PC-9 (cell line): ENCODE measurements around the gene ZNF490. TPM values are rescaled to one million over a fixed set of nuclear protein-coding genes. Genes with fewer than 3 reads are reported as not detected.

Experiments
- BruUV-seq: library from RNA; stranded (reverse); fragments of 400-500 nt; replicated peaks from 2 replicates; lab custom pipeline; 2021; lab: Mats Ljungman, UMichigan
- CTCF ChIA-PET: fragments of 300-600 bp; sonication (Branson Sonifier 250); formaldehyde crosslinking; loops from one replicate; lab custom pipeline; 2022; ENCODE audit warnings: antibody characterized with exemption; lab: Charles Lee
- POLR2A ChIA-PET: fragments of 300-600 bp; sonication (Branson Sonifier 250); formaldehyde crosslinking; loops from one replicate; lab custom pipeline; 2022; ENCODE audit warnings: antibody characterized with exemption; ENCODE audit not compliant: unreplicated experiment; lab: Charles Lee
- DNase-seq, 2 experiments: peaks; one replicate each; pipeline versions ENCODE4 v3.0.0 to v3.0.0-alpha.2; 2015 to 2022; ENCODE audit warnings: mixed read lengths in 1 of 2
- H2AFZ ChIP-seq: fragments of 200-600 bp; sonication (generic); 2 replicates; pipeline ENCODE4 v1.8.1; 2017; ENCODE audit warnings: antibody characterized with exemption
- H3F3A ChIP-seq: fragments of 200-600 bp; sonication (generic); 2 replicates; pipeline ENCODE4 v1.8.1; 2017; ENCODE audit warnings: antibody characterized with exemption, mild to moderate bottlenecking, low read depth; ENCODE audit not compliant: insufficient read depth
- H3K27ac ChIP-seq: fragments of 200-600 bp; sonication (generic); 2 replicates; pipeline ENCODE4 v1.6.1; 2016; ENCODE audit warnings: mixed run types
- H3K27me3 ChIP-seq: fragments of 200-600 bp; sonication (generic); 2 replicates; pipeline ENCODE4 v1.6.1; 2016; ENCODE audit warnings: low read depth, mixed run types; ENCODE audit not compliant: insufficient read depth
- H3K36me3 ChIP-seq: fragments of 200-600 bp; sonication (generic); 2 replicates; pipeline ENCODE4 v1.6.1; 2016; ENCODE audit warnings: low read depth, mixed run types
- H3K4me1 ChIP-seq: fragments of 200-600 bp; sonication (generic); replicated peaks from 2 replicates; pipeline ENCODE4 v1.6.1; 2016; ENCODE audit warnings: mixed run types; ENCODE audit not compliant: insufficient read depth
- H3K4me2 ChIP-seq: fragments of 200-600 bp; sonication (generic); 2 replicates; pipeline ENCODE4 v1.6.1; 2017; ENCODE audit warnings: mixed run types
- H3K4me3 ChIP-seq: fragments of 200-600 bp; sonication (generic); 2 replicates; pipeline ENCODE4 v1.6.1; 2016; ENCODE audit warnings: mixed run types
- H3K79me2 ChIP-seq: fragments of 200-600 bp; sonication (generic); 2 replicates; pipeline ENCODE4 v1.6.1; 2017; ENCODE audit warnings: low read depth, mixed run types
- H3K9me2 ChIP-seq: fragments of 200-600 bp; sonication (generic); 2 replicates; pipeline ENCODE4 v1.8.1; 2017; ENCODE audit warnings: mild to moderate bottlenecking; ENCODE audit not compliant: insufficient read depth
- H3K9me3 ChIP-seq: fragments of 200-600 bp; sonication (generic); 2 replicates; pipeline ENCODE4 v1.8.1; 2016; ENCODE audit warnings: low read depth; ENCODE audit not compliant: insufficient read depth
- H4K20me1 ChIP-seq: fragments of 200-600 bp; sonication (generic); 2 replicates; pipeline ENCODE4 v1.8.1; 2017; ENCODE audit not compliant: insufficient read depth
- CTCF ChIP-seq: fragments of 200-600 bp; sonication (generic); conservative IDR thresholded peaks from 2 replicates; pipeline ENCODE4 v1.6.1; 2017; ENCODE audit warnings: mixed run types, antibody characterized with exemption, mild to moderate bottlenecking, moderate library complexity
- EZH2 ChIP-seq: fragments of 200-600 bp; sonication (generic); IDR thresholded peaks from 2 replicates; pipeline ENCODE4 v1.8.0; 2017; ENCODE audit warnings: antibody characterized with exemption, low read depth
- intact Hi-C: fragments of 100-400 bp; cut with micrococcal nuclease; formaldehyde crosslinking; loops from one replicate; pipeline ENCODE4 v1.10.0; 2022; ENCODE audit not compliant: unreplicated experiment
- total RNA-seq: library from RNA; stranded (reverse); gene quantifications from 2 replicates; pipeline ENCODE4 v1.2.3, GENCODE V29; 2021

ZNF490 gene
- total RNA-seq, 1 experiment from 2014 or later = 8.9 TPM

GRCh38 chr19:12639901-12640613 lies 29.4 kb upstream of the ZNF490 start:
- H3K9me2 ChIP-seq = no peaks in the 10 kb centered on the region
- no peaks in the 10 kb centered on the region for H3K4me1 ChIP-seq
- H3K9me3 ChIP-seq = no peaks in the 10 kb centered on the region
- H2AFZ ChIP-seq = peak overlapping the region; percentile 45; the same call in 1 of the 2 replicates
- peak overlapping the region; percentile 37; the same call in 1 of the 2 replicates for H3K4me2 ChIP-seq
- H4K20me1 ChIP-seq = no peaks in the 10 kb centered on the region
- no peaks in the 10 kb centered on the region for H3K79me2 ChIP-seq
- no peaks in the 10 kb centered on the region for H3K27me3 ChIP-seq
- TF ChIP-seq EZH2 (no peak), CTCF (peak; percentile 73)
- intact Hi-C loops = no loop called here
- no peak overlapping the region for H3K27ac ChIP-seq
- H3F3A ChIP-seq = peaks cover under 1% of the 10 kb centered on the region; the same call in 1 of the 2 replicates
- CTCF ChIA-PET = interaction anchor here (0.6 to 0.8 kb wide), 2 partner anchors 28 to 32 kb away, joined by 4 read pairs; no protein-coding TSS in a partner anchor
- H3K36me3 ChIP-seq = no peaks in the 10 kb centered on the region
- no peak overlapping the region for H3K4me3 ChIP-seq
- POLR2A ChIA-PET = no interaction called here
- BruUV-seq = no TSS peak
- DNase-seq = peak; percentile 58 to 68

- no peaks in the 10 kb centered on the region for H3K27me3 ChIP-seq
- H3F3A ChIP-seq = peaks cover 14% of the 10 kb centered on the region
- no peaks in the 10 kb centered on the region for H3K79me2 ChIP-seq
- BruUV-seq = no TSS peak
- no peak for DNase-seq
- H3K36me3 ChIP-seq = no peaks in the 10 kb centered on the region
- H3K4me1 ChIP-seq = no peaks in the 10 kb centered on the region
- H3K4me2 ChIP-seq = no peak overlapping the region
- H3K27ac ChIP-seq = no peak overlapping the region
- POLR2A ChIA-PET = no interaction called here
- H4K20me1 ChIP-seq = no peaks in the 10 kb centered on the region
- TF ChIP-seq CTCF = no peak
- TF ChIP-seq EZH2 = no peak
- intact Hi-C loops = no loop called here
- H3K4me3 ChIP-seq = no peak overlapping the region
- no peaks in the 10 kb centered on the region for H3K9me2 ChIP-seq
- CTCF ChIA-PET = no interaction called here
- no peak overlapping the region for H2AFZ ChIP-seq
- no peaks in the 10 kb centered on the region for H3K9me3 ChIP-seq
Observed at GRCh38 chr19:12638611-12639182, 28.1 kb upstream of the ZNF490 start.

GRCh38 chr19:12636631-12637030 lies 26.0 kb upstream of the ZNF490 start:
- H3F3A ChIP-seq = peaks cover 27% of the 10 kb centered on the region
- no TSS peak for BruUV-seq
- no peaks in the 10 kb centered on the region for H3K79me2 ChIP-seq
- H2AFZ ChIP-seq = no peak overlapping the region
- H3K9me2 ChIP-seq = no peaks in the 10 kb centered on the region
- no peaks in the 10 kb centered on the region for H4K20me1 ChIP-seq
- no peak overlapping the region for H3K4me2 ChIP-seq
- no peak for DNase-seq
- H3K4me1 ChIP-seq = no peaks in the 10 kb centered on the region
- no peak overlapping the region for H3K4me3 ChIP-seq
- no peaks in the 10 kb centered on the region for H3K36me3 ChIP-seq
- CTCF ChIA-PET = no interaction called here
- TF ChIP-seq CTCF (no peak), EZH2 (no peak)
- POLR2A ChIA-PET = no interaction called here
- no peaks in the 10 kb centered on the region for H3K27me3 ChIP-seq
- intact Hi-C loops = no loop called here
- H3K9me3 ChIP-seq = peaks cover 12% of the 10 kb centered on the region; the same call in 1 of the 2 replicates
- H3K27ac ChIP-seq = no peak overlapping the region
